SK-N-DZ (cell line): Measurements from ENCODE around the gene CPT1A.

Experiments used
- DNase-seq: peaks from one replicate; pipeline ENCODE4 v3.0.0-alpha.2; 2015; ENCODE audit warnings: low spot score

Gene CPT1A

GRCh38 chr11:68831124-68831523, 10.6 kb downstream of the CPT1A start:
- no peak for DNase-seq

GRCh38 chr11:68829581-68829980, 12.1 kb downstream of the CPT1A start:
- DNase-seq: no peak

- DNase-seq: no peak
Observed at GRCh38 chr11:68828957-68829356, 12.8 kb downstream of the CPT1A start.

GRCh38 chr11:68828155-68828931, 13.4 kb downstream of the CPT1A start:
- no peak for DNase-seq

GRCh38 chr11:68827733-68828132, 14.0 kb downstream of the CPT1A start:
- DNase-seq: no peak

GRCh38 chr11:68826726-68827125, 15.0 kb downstream of the CPT1A start:
- DNase-seq: no peak

GRCh38 chr11:68825571-68825970, 16.1 kb downstream of the CPT1A start:
- DNase-seq: no peak

- DNase-seq: no peak
Observed at GRCh38 chr11:68822546-68822945, 19.2 kb downstream of the CPT1A start.

GRCh38 chr11:68821670-68822069, 20.0 kb downstream of the CPT1A start:
- no peak for DNase-seq

GRCh38 chr11:68819362-68819761, 22.4 kb downstream of the CPT1A start:
- no peak for DNase-seq

- DNase-seq: no peak
Observed at GRCh38 chr11:68818181-68818580, 23.5 kb downstream of the CPT1A start.

- DNase-seq: no peak
Observed at GRCh38 chr11:68817554-68817953, 24.2 kb downstream of the CPT1A start.

GRCh38 chr11:68816917-68817419, 24.7 kb downstream of the CPT1A start:
- no peak for DNase-seq

- no peak for DNase-seq
Observed at GRCh38 chr11:68816251-68816776, 25.4 kb downstream of the CPT1A start.

- no peak for DNase-seq
Observed at GRCh38 chr11:68813773-68814172, 27.9 kb downstream of the CPT1A start.

- no peak for DNase-seq
Observed at GRCh38 chr11:68812526-68812925, 29.2 kb downstream of the CPT1A start.

GRCh38 chr11:68810164-68810563, 31.6 kb downstream of the CPT1A start:
- DNase-seq: no peak

GRCh38 chr11:68809506-68809905, 32.2 kb downstream of the CPT1A start:
- no peak for DNase-seq

GRCh38 chr11:68808787-68809186, 32.9 kb downstream of the CPT1A start:
- DNase-seq: no peak

- DNase-seq: no peak
Observed at GRCh38 chr11:68806931-68807844, 34.5 kb downstream of the CPT1A start.

GRCh38 chr11:68804786-68805185, 36.9 kb downstream of the CPT1A start:
- DNase-seq: no peak

GRCh38 chr11:68803766-68804165, 38.0 kb downstream of the CPT1A start:
- DNase-seq: no peak
